H9 (cell line): ENCODE data around the gene SHMT2. TPM values are rescaled to one million over a fixed set of nuclear protein-coding genes. Genes with fewer than 3 reads are reported as not detected.

Experiments used
- DNase-seq: peaks from one replicate; pipeline ENCODE4 v3.0.0-alpha.2; 2017
- H2AFZ ChIP-seq: one replicate; pipeline ENCODE4 v1.6.1; 2013; ENCODE audit warnings: mild to moderate bottlenecking, low read length, control low read depth, moderate library complexity
- H2AK5ac ChIP-seq: 2 replicates; pipeline ENCODE4 v1.6.1; 2013; ENCODE audit warnings: low read length, control low read depth, mixed read lengths; ENCODE audit not compliant: insufficient read length
- H2BK120ac ChIP-seq: one replicate; pipeline ENCODE4 v1.6.1; 2013; ENCODE audit warnings: low read depth, mild to moderate bottlenecking, low read length, control low read depth, inconsistent platforms; ENCODE audit not compliant: poor library complexity, severe bottlenecking
- H2BK12ac ChIP-seq: 2 replicates; pipeline ENCODE4 v1.6.1; 2013; ENCODE audit warnings: low read length, control low read depth, mixed read lengths, low read depth; ENCODE audit not compliant: insufficient read length
- H2BK15ac ChIP-seq: 2 replicates; pipeline ENCODE4 v1.6.1; 2013; ENCODE audit warnings: low read depth, low read length, control low read depth
- H2BK20ac ChIP-seq: one replicate; pipeline ENCODE4 v1.6.1; 2013; ENCODE audit warnings: low read depth, mild to moderate bottlenecking, low read length, control low read depth, inconsistent platforms; ENCODE audit not compliant: poor library complexity, severe bottlenecking
- H2BK5ac ChIP-seq: 2 replicates; pipeline ENCODE4 v1.6.1; 2013; ENCODE audit warnings: low read length, control low read depth, mixed read lengths; ENCODE audit not compliant: insufficient read length
- H3K14ac ChIP-seq: 2 replicates; pipeline ENCODE4 v1.6.1; 2013; ENCODE audit warnings: low read length, control low read depth; ENCODE audit not compliant: insufficient read depth
- H3K18ac ChIP-seq: 2 replicates; pipeline ENCODE4 v1.6.1; 2013; ENCODE audit warnings: low read depth, mild to moderate bottlenecking, mixed read lengths, low read length, control low read depth; ENCODE audit not compliant: insufficient read length
- H3K23ac ChIP-seq: 2 replicates; pipeline ENCODE4 v1.6.1; 2013; ENCODE audit warnings: low read length, control low read depth, mixed read lengths, low read depth; ENCODE audit not compliant: insufficient read length
- H3K23me2 ChIP-seq: 2 replicates; pipeline ENCODE4 v1.6.1; 2013; ENCODE audit warnings: low read depth, mild to moderate bottlenecking, mixed read lengths, low read length, control low read depth; ENCODE audit not compliant: insufficient read length, poor library complexity, severe bottlenecking
- H3K27ac ChIP-seq: 2 replicates; pipeline ENCODE4 v1.5.1; 2013; ENCODE audit warnings: low read length, control low read depth, mixed read lengths, low read depth; ENCODE audit not compliant: insufficient read length
- H3K27me3 ChIP-seq: 2 replicates; pipeline ENCODE4 v1.6.1; 2013; ENCODE audit warnings: low read length, control low read depth, inconsistent platforms; ENCODE audit not compliant: insufficient read depth
- H3K4ac ChIP-seq: 2 replicates; pipeline ENCODE4 v1.6.1; 2013; ENCODE audit warnings: low read depth, mild to moderate bottlenecking, control low read depth, inconsistent platforms, low read length, moderate library complexity
- H3K4me1 ChIP-seq: 2 replicates; pipeline ENCODE4 v1.6.1; 2013; ENCODE audit warnings: low read length, control low read depth, inconsistent platforms; ENCODE audit not compliant: insufficient read depth
- H3K4me2 ChIP-seq: 2 replicates; pipeline ENCODE4 v1.6.1; 2013; ENCODE audit warnings: low read length, control low read depth, mixed read lengths; ENCODE audit not compliant: insufficient read length, insufficient read depth
- H3K56ac ChIP-seq: 2 replicates; pipeline ENCODE4 v1.6.1; 2013; ENCODE audit warnings: low read depth, mild to moderate bottlenecking, mixed read lengths, low read length, control low read depth; ENCODE audit not compliant: insufficient read length
- H3K79me1 ChIP-seq: 2 replicates; pipeline ENCODE4 v1.6.1; 2013; ENCODE audit warnings: low read depth, mild to moderate bottlenecking, moderate library complexity, low read length, control low read depth, inconsistent platforms; ENCODE audit not compliant: insufficient read depth, poor library complexity, severe bottlenecking
- H3K79me2 ChIP-seq: 2 replicates; pipeline ENCODE4 v1.6.1; 2013; ENCODE audit warnings: low read length, control low read depth, inconsistent platforms; ENCODE audit not compliant: insufficient read depth
- H3K9ac ChIP-seq: 2 replicates; pipeline ENCODE4 v1.6.1; 2013; ENCODE audit warnings: low read length, control low read depth, mixed read lengths; ENCODE audit not compliant: insufficient read length; ENCODE audit errors: extremely low read depth
- H3K9me3 ChIP-seq: one replicate; pipeline ENCODE4 v1.6.1; 2013; ENCODE audit warnings: low read depth, low read length, inconsistent platforms; ENCODE audit not compliant: control insufficient read depth
- H3T11ph ChIP-seq: one replicate; pipeline ENCODE4 v1.6.1; 2013; ENCODE audit warnings: mild to moderate bottlenecking, low read length, control low read depth, inconsistent platforms
- H4K20me1 ChIP-seq: one replicate; pipeline ENCODE4 v1.6.1; 2013; ENCODE audit not compliant: control insufficient read depth, insufficient read length, insufficient read depth
- H4K5ac ChIP-seq: 2 replicates; pipeline ENCODE4 v1.6.1; 2013; ENCODE audit warnings: low read depth, mild to moderate bottlenecking, mixed read lengths, low read length, control low read depth; ENCODE audit not compliant: insufficient read length
- H4K8ac ChIP-seq: replicated peaks from 2 replicates; pipeline ENCODE4 v1.6.1; 2013; ENCODE audit warnings: low read length, control low read depth, mixed read lengths, low read depth; ENCODE audit not compliant: insufficient read length
- H4K91ac ChIP-seq: 2 replicates; pipeline ENCODE4 v1.6.1; 2013; ENCODE audit warnings: low read depth, mild to moderate bottlenecking, moderate library complexity, mixed read lengths, low read length, control low read depth; ENCODE audit not compliant: insufficient read length
- H3K27ac Mint-ChIP-seq, 3 experiments: 2 replicates in 2 of 3; 3 replicates in 1 of 3; pipeline ENCODE4 v1.8.0; 2020 to 2021; ENCODE audit warnings: mixed read lengths in 3 of 3, mild to moderate bottlenecking in 1 of 3, moderate library complexity in 1 of 3
- H3K27me3 Mint-ChIP-seq: 2 replicates; pipeline ENCODE4 v1.8.0; 2021; ENCODE audit warnings: low read depth, mild to moderate bottlenecking, moderate library complexity, mixed read lengths
- H3K36me3 Mint-ChIP-seq, 3 experiments: 2 replicates in 2 of 3; 3 replicates in 1 of 3; pipeline ENCODE4 v1.8.0; 2020 to 2021; ENCODE audit warnings: low read depth in 3 of 3, mixed read lengths in 3 of 3; ENCODE audit not compliant: insufficient read depth in 1 of 3
- H3K4me1 Mint-ChIP-seq, 2 experiments: 2 replicates each; pipeline ENCODE4 v1.8.0; 2020; ENCODE audit warnings: mixed read lengths in 2 of 2
- H3K4me3 Mint-ChIP-seq, 2 experiments: 2 replicates in 1 of 2; 3 replicates in 1 of 2; pipeline ENCODE4 v1.8.0; 2020 to 2021; ENCODE audit warnings: mild to moderate bottlenecking in 2 of 2, mixed read lengths in 2 of 2, moderate library complexity in 1 of 2
- H3K9me3 Mint-ChIP-seq, 2 experiments: 2 replicates in 1 of 2; 3 replicates in 1 of 2; pipeline ENCODE4 v1.8.0; 2020; ENCODE audit warnings: mild to moderate bottlenecking in 2 of 2, mixed read lengths in 2 of 2, moderate library complexity in 1 of 2
- WGBS: extraction: QIAGEN DNeasy Blood & Tissue Kit; methylation state at CpG from one replicate; pipeline ENCODE4 v1.1.7; 2013; ENCODE audit warnings: missing lambda C conversion rate, low lambda C conversion rate, mixed read lengths; ENCODE audit not compliant: insufficient read length; ENCODE audit errors: extremely low coverage; 5-methylcytosine and 5-hydroxymethylcytosine counted together
- total RNA-seq: library from RNA; stranded (reverse); gene quantifications from 2 replicates; pipeline ENCODE4 v1.2.1, GENCODE V29; 2021
- TF ChIP-seq, protein P1 (sequence below): fragments of 200-600 bp; sonication (generic); conservative IDR thresholded peaks from 3 replicates; pipeline ENCODE4 v1.8.0; 2021; ENCODE audit warnings: antibody characterized with exemption, mild to moderate bottlenecking

SHMT2 gene
- total RNA-seq, 1 experiment from 2014 or later, result 260 TPM

DNA sequence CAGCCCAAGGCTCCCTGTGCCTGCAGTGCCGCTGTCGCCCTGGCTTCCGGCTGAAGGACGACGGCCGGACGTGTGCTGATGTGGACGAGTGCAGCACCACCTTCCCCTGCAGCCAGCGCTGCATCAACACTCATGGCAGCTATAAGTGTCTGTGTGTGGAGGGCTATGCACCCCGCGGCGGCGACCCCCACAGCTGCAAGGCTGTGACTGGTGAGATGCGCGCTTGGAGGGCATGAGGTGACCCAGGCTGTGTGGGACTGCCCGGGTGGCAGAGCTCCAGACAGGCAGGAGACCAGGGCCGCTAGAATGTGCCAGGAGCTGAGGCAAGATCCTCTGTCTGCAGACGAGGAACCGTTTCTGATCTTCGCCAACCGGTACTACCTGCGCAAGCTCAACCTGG is 32.6 kb upstream of the SHMT2 start:
- H2BK5ac ChIP-seq, result no peak overlapping the region

More for the DNA sequence above, 32.6 kb upstream of the SHMT2 start:
- H3K27ac Mint-ChIP-seq, result no peak overlapping the region; a peak in 1 of 7 replicates
- H3K9me3 Mint-ChIP-seq, result no peaks in the 10 kb centered on the region
- Histone ChIP-seq H2AFZ (no peak overlapping the region), H3K79me1 (no peaks in the 10 kb centered on the region), H3K79me2 (no peaks in the 10 kb centered on the region), H2BK20ac (no peak overlapping the region), H3K9ac (no peak overlapping the region), H3K56ac (no peak overlapping the region), H3K4me2 (no peak overlapping the region), H4K8ac (no peak overlapping the region), H3K27me3 (no peaks in the 10 kb centered on the region), H3K23ac (no peak overlapping the region), H3K9me3 (no peaks in the 10 kb centered on the region), H3K18ac (no peak overlapping the region), H2BK15ac (no peak overlapping the region), H3K27ac (no peak overlapping the region), H2BK12ac (no peak overlapping the region), H3K4ac (no peak overlapping the region), H4K5ac (no peak overlapping the region), H4K91ac (no peak overlapping the region), H4K20me1 (no peaks in the 10 kb centered on the region), H3K14ac (no peak overlapping the region), H3K23me2 (no peaks in the 10 kb centered on the region), H3T11ph (no peak overlapping the region), H2AK5ac (no peak overlapping the region), H3K4me1 (no peaks in the 10 kb centered on the region), H2BK120ac (no peak overlapping the region)
- H3K36me3 Mint-ChIP-seq, result peaks cover 54 to 97% (median 97%) of the 10 kb centered on the region in 3 experiments
- no peaks in the 10 kb centered on the region for H3K27me3 Mint-ChIP-seq
- TF ChIP-seq, protein P1, sequence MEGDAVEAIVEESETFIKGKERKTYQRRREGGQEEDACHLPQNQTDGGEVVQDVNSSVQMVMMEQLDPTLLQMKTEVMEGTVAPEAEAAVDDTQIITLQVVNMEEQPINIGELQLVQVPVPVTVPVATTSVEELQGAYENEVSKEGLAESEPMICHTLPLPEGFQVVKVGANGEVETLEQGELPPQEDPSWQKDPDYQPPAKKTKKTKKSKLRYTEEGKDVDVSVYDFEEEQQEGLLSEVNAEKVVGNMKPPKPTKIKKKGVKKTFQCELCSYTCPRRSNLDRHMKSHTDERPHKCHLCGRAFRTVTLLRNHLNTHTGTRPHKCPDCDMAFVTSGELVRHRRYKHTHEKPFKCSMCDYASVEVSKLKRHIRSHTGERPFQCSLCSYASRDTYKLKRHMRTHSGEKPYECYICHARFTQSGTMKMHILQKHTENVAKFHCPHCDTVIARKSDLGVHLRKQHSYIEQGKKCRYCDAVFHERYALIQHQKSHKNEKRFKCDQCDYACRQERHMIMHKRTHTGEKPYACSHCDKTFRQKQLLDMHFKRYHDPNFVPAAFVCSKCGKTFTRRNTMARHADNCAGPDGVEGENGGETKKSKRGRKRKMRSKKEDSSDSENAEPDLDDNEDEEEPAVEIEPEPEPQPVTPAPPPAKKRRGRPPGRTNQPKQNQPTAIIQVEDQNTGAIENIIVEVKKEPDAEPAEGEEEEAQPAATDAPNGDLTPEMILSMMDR, result no peak
- WGBS, result no CpG with 5 or more reads among the region's 22 CpGs
- no peaks in the 10 kb centered on the region for H3K4me1 Mint-ChIP-seq
- H3K4me3 Mint-ChIP-seq, result no peak overlapping the region
- DNase-seq, result no peak
